Neural cell (in vitro differentiated cells): ENCODE measurements around the gene PSENEN. TPM values are rescaled to one million over a fixed set of nuclear protein-coding genes. Genes with fewer than 3 reads are reported as not detected.
"Not testable (repeated sequence)": the region's sequence is repeated elsewhere in the genome, so short reads cannot be mapped to it uniquely, and the experiment has no call there.

Experiments
- H2AFZ ChIP-seq: fragments of 200-600, 300-800 bp; sonication (generic), shearing (Covaris generic); 2 replicates; pipeline ENCODE4 v1.6.0; 2014; ENCODE audit warnings: low read depth, mild to moderate bottlenecking, antibody characterized with exemption, low read length, moderate library complexity
- H3F3A ChIP-seq: fragments of 200-600 bp; shearing (Covaris generic); 2 replicates; pipeline ENCODE4 v1.6.1; 2016; ENCODE audit warnings: mild to moderate bottlenecking, moderate library complexity, mixed read lengths, antibody characterized with exemption, low read length; ENCODE audit not compliant: insufficient read depth, poor library complexity, severe bottlenecking
- H3K27ac ChIP-seq: fragments of 200-600, 300-800 bp; sonication (generic), shearing (Covaris generic); 2 replicates; pipeline ENCODE4 v1.5.1; 2014; ENCODE audit warnings: mild to moderate bottlenecking, low read length, moderate library complexity
- H3K27me3 ChIP-seq: fragments of 300-800, 200-600 bp; sonication (generic), shearing (Covaris generic); 2 replicates; pipeline ENCODE4 v1.6.0; 2014; ENCODE audit warnings: mild to moderate bottlenecking, low read depth, low read length, moderate library complexity; ENCODE audit not compliant: insufficient read depth
- H3K36me3 ChIP-seq: fragments of 300-800, 200-600 bp; sonication (generic), shearing (Covaris generic); 2 replicates; pipeline ENCODE4 v1.5.1; 2014; ENCODE audit warnings: mild to moderate bottlenecking, antibody characterized with exemption, low read length, moderate library complexity; ENCODE audit not compliant: insufficient read depth
- H3K4me2 ChIP-seq: fragments of 300-800, 200-600 bp; sonication (generic), shearing (Covaris generic); 2 replicates; pipeline ENCODE4 v1.6.0; 2014; ENCODE audit warnings: mild to moderate bottlenecking, low read length
- H3K4me3 ChIP-seq: fragments of 300-800, 200-600 bp; sonication (generic), shearing (Covaris generic); 2 replicates; pipeline ENCODE4 v1.5.1; 2014; ENCODE audit warnings: mild to moderate bottlenecking, low read length, moderate library complexity
- H3K79me2 ChIP-seq: fragments of 200-600 bp; shearing (Covaris generic); replicated peaks from 2 replicates; pipeline ENCODE4 v1.6.0; 2014; ENCODE audit warnings: mild to moderate bottlenecking, low read length, moderate library complexity; ENCODE audit not compliant: insufficient read depth
- H3K9ac ChIP-seq: fragments of 300-800, 200-600 bp; sonication (generic), shearing (Covaris generic); 2 replicates; pipeline ENCODE4 v1.6.1; 2016; ENCODE audit warnings: mild to moderate bottlenecking, low read length, mixed read lengths
- H3K9me2 ChIP-seq: fragments of 200-600 bp; shearing (Covaris generic); 2 replicates; pipeline ENCODE4 v1.6.1; 2016; ENCODE audit warnings: mild to moderate bottlenecking, low read length, mixed read lengths; ENCODE audit not compliant: insufficient read depth
- H3K9me3 ChIP-seq: fragments of 200-600, 300-800 bp; sonication (generic), shearing (Covaris generic); 2 replicates; pipeline ENCODE4 v1.6.1; 2016; ENCODE audit warnings: mild to moderate bottlenecking, mixed run types, low read length, moderate library complexity, mixed read lengths
- H4K20me1 ChIP-seq: fragments of 200-600 bp; shearing (Covaris generic); 2 replicates; pipeline ENCODE4 v1.6.1; 2016; ENCODE audit warnings: mild to moderate bottlenecking, mixed run types; ENCODE audit not compliant: insufficient read depth
- polyA plus RNA-seq: library from polyadenylated mRNA; depleted of rRNA; stranded (reverse); fragments of >200 nt; gene quantifications from 2 replicates; pipeline ENCODE4 v1.2.3, GENCODE V29; 2014

Gene PSENEN
- polyA plus RNA-seq, 1 donor from 2014 or later: 46.2 TPM

DNA sequence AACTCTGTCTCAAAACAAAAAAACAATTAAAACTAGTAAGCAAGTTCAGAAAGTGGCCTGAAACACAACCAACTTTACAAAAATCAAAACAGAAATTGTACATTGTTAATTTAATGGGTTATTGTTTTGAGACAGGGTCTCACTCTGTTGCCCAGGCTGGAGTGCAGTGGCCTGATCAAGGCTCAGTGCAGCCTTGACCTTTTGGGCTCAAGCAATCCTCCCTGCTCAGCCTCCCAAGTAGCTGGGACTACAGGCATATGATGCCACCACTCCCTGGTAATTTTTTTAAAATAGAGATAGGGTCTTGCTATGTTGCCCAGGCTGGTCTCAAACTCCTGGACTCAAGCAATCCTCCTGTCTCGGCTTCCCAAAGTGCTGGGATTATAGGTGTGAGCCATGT is 50.1 kb downstream of the PSENEN start:
- not testable (repeated sequence) for H3K27ac ChIP-seq, H3K9me2 ChIP-seq, H3K4me2 ChIP-seq, H4K20me1 ChIP-seq, H3K9ac ChIP-seq, H2AFZ ChIP-seq, H3K9me3 ChIP-seq, H3F3A ChIP-seq, H3K79me2 ChIP-seq, H3K4me3 ChIP-seq, H3K36me3 ChIP-seq
- peaks cover 19% of the 10 kb centered on the region for H3K27me3 ChIP-seq

Other genes starting within 250 kb of the PSENEN start
- gene DMKN, start 232.0 kb upstream of the PSENEN start, polyA plus RNA-seq: not detected in 2 replicates
- gene SBSN, start 217.3 kb upstream of the PSENEN start, polyA plus RNA-seq: not detected in 2 replicates
- not detected in 2 replicates for gene GAPDHS, start 212.2 kb upstream of the PSENEN start, polyA plus RNA-seq
- 106 and 108 TPM in 2 replicates for gene TMEM147, start 200.0 kb upstream of the PSENEN start, polyA plus RNA-seq
- 0.34 TPM in 1 of 2 replicates, not detected in the other for gene ATP4A, start 182.0 kb upstream of the PSENEN start, polyA plus RNA-seq
- not detected in 2 replicates for gene PMIS2, start 159.5 kb upstream of the PSENEN start, polyA plus RNA-seq
- 13.1 and 14.4 TPM in 2 replicates for gene HAUS5, start 132.9 kb upstream of the PSENEN start, polyA plus RNA-seq
- gene RBM42, start 116.6 kb upstream of the PSENEN start, polyA plus RNA-seq: 58.5 and 73.5 TPM in 2 replicates
- 0.58 TPM in 1 of 2 replicates, not detected in the other for gene ETV2, start 103.9 kb upstream of the PSENEN start, polyA plus RNA-seq
- gene COX6B1, start 97.3 kb upstream of the PSENEN start, polyA plus RNA-seq: 860 and 1,013 TPM in 2 replicates
- 0.26 TPM in 1 of 2 replicates, not detected in the other for gene UPK1A, start 79.1 kb upstream of the PSENEN start, polyA plus RNA-seq
- not detected in 2 replicates for gene ZBTB32, start 41.1 kb upstream of the PSENEN start, polyA plus RNA-seq
- 9.0 and 15.8 TPM in 2 replicates for gene KMT2B, start 27.6 kb upstream of the PSENEN start, polyA plus RNA-seq
- gene IGFLR1, start 3.2 kb upstream of the PSENEN start, polyA plus RNA-seq: 4.6 and 7.2 TPM in 2 replicates
- gene U2AF1L4, start 233 bp upstream of the PSENEN start, polyA plus RNA-seq: 54.7 and 57.0 TPM in 2 replicates
- gene LIN37, start 2.9 kb downstream of the PSENEN start, polyA plus RNA-seq: 25.7 and 37.2 TPM in 2 replicates
- gene HSPB6, start 11.4 kb downstream of the PSENEN start, polyA plus RNA-seq: not detected in 2 replicates
- gene PROSER3, start 12.5 kb downstream of the PSENEN start, polyA plus RNA-seq: 1.2 and 1.5 TPM in 2 replicates
- gene ARHGAP33, start 29.9 kb downstream of the PSENEN start, polyA plus RNA-seq: 20.5 and 46.0 TPM in 2 replicates
- not detected in 2 replicates for gene PRODH2, start 67.2 kb downstream of the PSENEN start, polyA plus RNA-seq
- 0.05 and 2.8 TPM in 2 replicates for gene NPHS1, start 106.9 kb downstream of the PSENEN start, polyA plus RNA-seq
- 0.79 and 2.1 TPM in 2 replicates for gene KIRREL2, start 111.3 kb downstream of the PSENEN start, polyA plus RNA-seq
- 390 and 407 TPM in 2 replicates for gene APLP1, start 122.9 kb downstream of the PSENEN start, polyA plus RNA-seq
- gene NFKBID, start 154.9 kb downstream of the PSENEN start, polyA plus RNA-seq: 6.2 and 6.8 TPM in 2 replicates
- not detected in 2 replicates for gene HCST, start 156.9 kb downstream of the PSENEN start, polyA plus RNA-seq
- not detected in 2 replicates for gene TYROBP, start 162.6 kb downstream of the PSENEN start, polyA plus RNA-seq
- gene LRFN3, start 190.7 kb downstream of the PSENEN start, polyA plus RNA-seq: 10.1 and 11.1 TPM in 2 replicates
- 65.3 and 71.6 TPM in 2 replicates for gene SDHAF1, start 249.5 kb downstream of the PSENEN start, polyA plus RNA-seq